ENCODE results near the gene ZNF385A.

The ZNF385A gene

DNA sequence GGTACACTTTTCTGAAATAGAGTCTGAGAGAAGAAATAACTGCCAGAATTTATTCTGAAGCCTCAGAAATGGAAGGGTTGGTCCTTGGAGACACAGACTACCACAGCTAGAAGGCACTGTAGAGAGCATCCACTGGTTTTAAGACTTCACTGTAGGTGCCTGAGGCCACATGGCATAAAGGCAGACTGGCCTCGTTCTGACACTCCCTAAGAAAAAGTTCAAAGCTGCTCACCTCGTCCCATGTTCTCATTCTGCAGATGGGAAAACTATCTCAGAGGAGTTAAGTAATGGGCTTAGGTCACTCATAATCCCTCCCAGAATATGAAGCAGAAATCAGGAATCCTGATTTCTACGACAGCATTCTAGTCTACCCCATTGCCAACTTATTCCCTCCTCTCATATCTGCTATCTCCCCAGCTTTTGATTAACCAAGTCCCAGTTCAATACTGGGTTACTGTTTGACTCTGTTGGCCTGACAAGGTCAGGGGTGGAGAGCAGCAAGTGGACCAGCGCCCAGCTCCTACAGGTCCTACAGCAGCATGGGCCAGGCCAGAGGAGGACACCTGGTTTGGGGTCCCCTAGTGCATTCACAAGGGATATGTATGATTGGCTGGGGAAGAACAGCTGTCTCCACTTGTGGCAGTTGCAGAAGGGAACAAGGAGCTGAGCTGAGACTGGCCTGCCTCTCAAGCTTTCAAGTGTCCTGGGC is 30.8 kb upstream of the ZNF385A start:
- no peak for DNase-seq (ENCODE audit: low spot score)

- DNase-seq (ENCODE audit: low spot score): no peak
These were observed 29.0 kb upstream of the ZNF385A start for GRCh38 chr12:54413284-54414190.

DNA sequence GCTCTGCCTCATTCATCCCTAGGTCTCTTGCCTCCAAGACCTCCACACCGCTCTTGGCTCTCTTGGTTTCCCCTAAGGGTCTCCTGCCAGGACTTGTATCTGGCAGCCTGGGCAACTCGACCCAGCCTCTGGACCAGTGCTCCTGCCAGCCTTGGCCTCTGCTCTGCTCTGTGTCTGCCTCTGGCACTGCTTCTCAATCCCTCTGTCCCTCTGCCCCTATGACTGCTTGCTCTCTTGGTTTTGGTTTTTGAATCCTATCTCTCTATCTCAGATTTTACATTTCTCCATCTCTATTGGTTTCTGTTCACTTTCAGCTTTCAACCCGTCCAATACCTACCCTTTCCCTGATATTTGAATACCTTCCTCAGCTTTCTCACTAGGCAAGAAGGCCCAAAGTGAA is 28.3 kb upstream of the ZNF385A start:
- no peak for DNase-seq (ENCODE audit: low spot score)

DNA sequence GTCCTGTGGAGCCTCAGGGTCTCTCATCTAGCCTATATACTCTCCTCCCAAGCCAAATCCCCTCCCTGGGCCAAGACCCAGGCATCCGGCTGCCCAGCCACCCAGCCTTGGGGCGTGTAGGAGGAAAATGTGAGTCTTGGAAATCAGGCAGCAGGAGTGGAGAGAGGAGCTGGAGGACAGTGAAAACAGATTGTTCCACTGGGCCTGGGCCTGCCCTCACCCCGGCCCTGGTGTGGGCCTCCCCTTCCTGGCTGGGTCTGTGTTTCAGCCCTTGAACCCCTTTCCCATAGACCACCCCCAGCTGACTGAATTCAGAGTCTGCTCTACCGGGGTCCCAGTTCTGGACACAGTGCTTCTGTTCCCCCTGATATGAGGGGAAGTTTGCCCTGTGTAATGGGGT is 27.8 kb upstream of the ZNF385A start:
- no peak for DNase-seq (ENCODE audit: low spot score)

DNA sequence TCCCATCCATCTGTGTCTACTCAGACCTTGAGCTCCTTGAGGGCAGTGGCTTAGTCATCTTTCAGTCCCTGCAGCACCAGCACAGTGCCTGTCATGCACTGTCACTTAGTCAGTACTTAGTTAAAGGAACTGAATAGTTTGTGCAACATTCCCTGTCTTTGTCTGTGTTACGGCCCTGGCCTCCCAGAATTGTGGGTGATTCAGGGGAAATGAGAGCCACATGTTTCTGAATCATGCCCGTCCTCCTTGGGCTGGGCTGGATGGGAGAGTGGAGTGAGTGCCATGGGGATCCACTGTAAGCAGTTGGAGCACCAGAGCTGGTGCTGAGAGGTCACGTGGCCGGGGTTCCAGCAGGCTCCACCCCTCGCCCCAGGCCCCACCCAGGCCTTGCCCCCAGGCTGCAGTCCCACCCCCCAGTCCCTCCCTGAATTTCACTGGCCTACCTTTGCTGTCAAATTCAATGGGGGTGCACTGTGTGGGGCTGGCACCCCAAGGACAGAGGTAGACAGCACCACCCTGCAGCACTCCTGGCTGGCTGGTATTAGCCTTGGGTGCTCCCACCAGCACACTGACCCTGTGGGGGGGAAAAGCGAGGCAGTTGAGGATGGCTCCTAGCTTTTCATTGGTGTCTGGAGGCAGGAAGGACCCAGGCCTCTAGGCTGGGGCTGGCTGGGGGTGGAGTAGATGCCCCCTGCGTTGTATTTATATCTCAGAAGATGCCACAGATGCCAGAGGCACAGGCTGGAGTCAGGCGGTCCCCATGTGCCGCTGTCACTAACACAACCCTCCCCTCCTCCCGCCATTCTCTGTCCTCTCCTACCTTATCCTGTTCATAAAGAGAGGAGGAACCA is 27.1 kb upstream of the ZNF385A start:
- no peak for DNase-seq (ENCODE audit: low spot score)

- DNase-seq (ENCODE audit: low spot score): no peak
These were observed 24.7 kb upstream of the ZNF385A start for GRCh38 chr12:54409267-54409666.

- no peak for DNase-seq (ENCODE audit: low spot score)
These were observed 22.8 kb upstream of the ZNF385A start for GRCh38 chr12:54407183-54407905.

GRCh38 chr12:54405573-54405972 is 21.0 kb upstream of the ZNF385A start:
- no peak for DNase-seq (ENCODE audit: low spot score)

DNA sequence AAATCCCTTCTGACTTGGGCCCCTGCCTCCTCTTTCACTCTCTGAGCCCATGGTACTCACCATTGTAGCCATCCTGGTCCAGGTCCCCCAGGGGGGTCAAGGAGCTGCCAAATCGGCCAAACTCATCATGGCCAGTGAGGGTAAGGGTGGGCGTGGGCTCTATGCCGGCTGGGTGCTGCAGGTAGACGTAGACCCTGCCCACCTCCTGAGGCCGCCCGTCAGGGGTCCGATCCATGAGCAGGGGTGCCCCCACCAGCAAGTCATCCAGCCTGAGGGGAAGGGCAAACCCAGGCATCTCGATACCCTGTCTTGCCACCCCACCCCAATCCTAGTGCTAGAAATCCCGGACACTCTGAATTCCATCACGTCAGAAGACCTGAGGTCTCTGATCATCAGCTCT is 20.6 kb upstream of the ZNF385A start:
- no peak for DNase-seq (ENCODE audit: low spot score)

DNA sequence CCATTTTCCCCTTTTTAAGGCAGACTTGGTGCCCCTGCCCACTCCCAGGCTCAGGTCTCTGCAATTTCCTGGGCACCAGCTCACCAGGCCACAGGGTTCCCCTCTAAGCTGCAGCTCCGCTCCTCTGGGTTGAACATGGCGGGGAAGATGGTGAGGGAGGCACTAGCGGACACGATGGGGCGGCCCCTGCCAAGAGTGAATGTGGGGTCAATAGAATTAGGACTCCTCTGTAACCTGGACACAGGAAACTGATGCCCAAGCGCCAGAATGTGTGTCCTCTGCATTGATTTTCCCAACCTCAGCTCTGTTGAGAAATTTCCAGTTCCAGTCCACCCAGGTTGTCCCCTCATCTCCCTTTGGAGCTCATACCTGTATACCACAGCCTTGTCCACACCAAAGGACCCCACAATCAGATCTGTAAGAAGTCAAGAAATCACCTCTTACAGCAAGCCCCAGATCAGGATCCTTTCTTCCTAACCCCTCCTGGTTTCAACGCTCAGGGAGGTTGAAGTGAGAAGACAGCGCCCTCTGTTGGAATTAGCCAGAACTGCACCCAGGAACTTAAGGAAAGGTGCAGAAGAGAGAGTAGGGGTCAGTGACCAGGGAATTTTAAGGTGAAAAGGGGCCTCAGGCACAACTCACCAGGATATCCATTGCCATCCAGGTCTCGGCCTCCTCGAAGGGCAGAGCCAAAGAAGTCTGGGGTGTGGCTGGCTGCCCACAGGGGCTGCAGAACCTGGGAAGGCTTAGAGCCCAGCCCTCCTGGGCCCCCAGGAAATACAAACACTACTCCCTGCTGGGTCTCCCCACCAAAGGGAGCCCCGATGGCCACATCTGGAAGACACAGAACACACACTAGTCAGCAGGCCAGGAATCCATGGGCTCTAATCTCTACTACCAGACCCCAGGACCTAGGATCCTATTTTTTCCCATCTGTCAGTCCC is 19.8 kb upstream of the ZNF385A start:
- DNase-seq (ENCODE audit: low spot score): peak; percentile 67

DNA sequence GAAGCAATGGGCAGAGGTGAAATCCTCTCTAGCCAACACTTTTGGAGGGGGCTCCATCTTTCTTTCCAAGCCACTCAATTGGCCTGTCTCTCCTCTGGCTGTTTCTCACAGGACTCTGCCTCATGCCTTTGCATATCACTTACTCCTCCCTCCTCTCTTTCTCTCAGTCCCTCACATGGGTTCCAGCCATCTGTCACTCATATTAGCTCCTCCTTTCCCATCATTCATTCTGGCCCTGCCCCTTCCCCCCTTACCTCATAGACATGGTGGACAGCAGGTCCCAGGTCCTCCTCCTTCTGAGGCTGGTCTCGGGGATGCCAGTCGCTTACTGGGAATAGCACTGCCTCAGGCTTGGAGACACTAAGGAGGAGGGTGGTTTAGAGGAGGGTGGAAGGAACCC is 16.6 kb upstream of the ZNF385A start:
- DNase-seq (ENCODE audit: low spot score): no peak

GRCh38 chr12:54398995-54399793 is 14.7 kb upstream of the ZNF385A start:
- peak; percentile 88 for DNase-seq (ENCODE audit: low spot score)

DNA sequence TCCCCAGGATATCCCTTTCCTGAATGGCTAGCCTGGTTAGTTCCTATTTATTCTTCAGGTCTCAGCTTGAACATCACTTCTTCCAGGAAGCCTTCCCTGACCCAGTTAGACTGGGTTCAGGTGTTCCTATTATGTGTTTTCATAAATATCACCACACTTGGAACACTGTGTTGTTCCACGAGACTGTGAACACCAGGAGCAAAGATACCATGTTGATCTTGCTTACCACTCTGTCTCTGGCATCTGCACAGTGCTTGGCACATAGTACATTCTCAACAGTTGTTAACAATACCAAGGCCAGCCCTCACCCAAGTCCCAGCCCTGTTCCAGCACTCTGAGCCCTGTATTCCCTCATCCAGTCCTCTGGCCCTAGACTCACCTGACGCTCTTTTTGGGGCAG is 13.7 kb upstream of the ZNF385A start:
- DNase-seq (ENCODE audit: low spot score): no peak

- no peak for DNase-seq (ENCODE audit: low spot score)
These were observed 12.6 kb upstream of the ZNF385A start for GRCh38 chr12:54397157-54397556.

GRCh38 chr12:54395545-54395944 is 11.0 kb upstream of the ZNF385A start:
- DNase-seq (ENCODE audit: low spot score): no peak

DNA sequence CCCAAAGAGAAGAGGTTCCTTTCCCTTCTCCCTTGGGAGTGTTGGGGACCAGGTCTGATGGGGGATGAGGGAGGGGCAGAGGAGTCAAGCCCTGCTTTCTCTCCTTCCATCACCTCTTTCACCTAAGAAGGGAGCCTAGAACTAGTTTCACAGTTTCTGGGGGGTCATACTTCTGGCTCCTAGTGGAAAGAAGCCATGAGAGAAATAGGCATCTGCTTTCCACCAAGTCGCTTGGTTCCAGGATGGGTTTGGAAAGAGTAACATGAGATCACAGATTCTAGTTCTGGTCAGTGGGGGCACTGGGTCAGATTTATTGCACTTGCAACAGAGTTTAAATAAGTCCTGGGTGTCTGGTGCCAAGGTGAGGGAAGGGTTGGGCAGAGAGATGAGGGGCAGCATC is 10.5 kb upstream of the ZNF385A start:
- no peak for DNase-seq (ENCODE audit: low spot score)

DNA sequence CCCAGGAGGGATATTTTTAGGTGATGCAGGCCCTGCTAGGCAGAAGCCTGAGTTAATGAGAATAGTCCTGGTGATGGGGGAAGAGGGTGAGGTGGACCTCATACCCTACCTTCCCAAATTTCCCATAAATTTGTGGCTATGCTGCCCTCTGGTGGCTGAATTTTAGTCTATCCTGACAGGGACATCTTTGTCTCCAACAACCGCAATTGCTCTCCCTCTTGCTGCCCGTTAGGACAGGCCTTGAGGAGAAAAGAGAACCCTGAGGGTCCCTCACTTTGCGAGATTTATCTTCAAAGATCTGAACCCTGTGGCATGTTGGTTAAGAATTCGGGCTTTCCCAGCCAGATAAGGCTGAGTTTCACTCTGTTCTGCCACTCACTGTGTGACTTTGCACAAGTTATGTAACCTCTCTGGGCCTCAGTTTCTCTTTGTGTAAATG is 9.8 kb upstream of the ZNF385A start:
- DNase-seq (ENCODE audit: low spot score): peak; percentile 67

- no peak for DNase-seq (ENCODE audit: low spot score)
These were observed 9.2 kb upstream of the ZNF385A start for GRCh38 chr12:54393743-54394142.

GRCh38 chr12:54393207-54393609 is 8.7 kb upstream of the ZNF385A start:
- DNase-seq (ENCODE audit: low spot score): no peak
